GM12801 (cell line): Measurements from ENCODE around the gene C2orf92.

Experiments used
- CTCF ChIP-seq: IDR thresholded peaks from one replicate; pipeline ENCODE4 v1.5.1; 2011; ENCODE audit warnings: control low read depth; ENCODE audit not compliant: insufficient read length; ENCODE audit errors: extremely low read depth

The C2orf92 gene

GRCh38 chr2:97653874-97654273, 15.6 kb upstream of the C2orf92 start:
- TF ChIP-seq CTCF = no peak

DNA sequence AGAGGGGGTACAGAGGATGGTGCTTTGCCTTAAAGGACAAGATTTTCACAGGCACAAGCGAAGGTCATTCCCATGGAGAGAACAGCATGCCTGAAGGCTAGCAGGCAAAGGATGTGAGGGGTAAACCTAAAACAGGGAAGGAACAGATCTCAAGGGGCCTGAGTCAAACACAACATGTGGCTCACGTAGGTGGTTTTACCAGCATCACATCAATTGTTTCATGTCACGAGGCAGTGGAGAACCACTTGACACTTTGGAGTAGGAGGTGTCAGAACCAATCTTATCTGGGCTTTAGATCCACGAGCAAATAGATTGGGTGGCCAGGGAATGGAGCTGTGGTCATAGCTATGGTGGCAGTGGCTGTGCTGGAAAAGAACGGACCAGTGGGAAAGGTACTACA, 15.2 kb upstream of the C2orf92 start:
- TF ChIP-seq CTCF = no peak

- no peak for TF ChIP-seq CTCF
These were observed 14.7 kb upstream of the C2orf92 start for GRCh38 chr2:97654791-97655190.

GRCh38 chr2:97656129-97656755, 13.3 kb upstream of the C2orf92 start:
- TF ChIP-seq CTCF = no peak

DNA sequence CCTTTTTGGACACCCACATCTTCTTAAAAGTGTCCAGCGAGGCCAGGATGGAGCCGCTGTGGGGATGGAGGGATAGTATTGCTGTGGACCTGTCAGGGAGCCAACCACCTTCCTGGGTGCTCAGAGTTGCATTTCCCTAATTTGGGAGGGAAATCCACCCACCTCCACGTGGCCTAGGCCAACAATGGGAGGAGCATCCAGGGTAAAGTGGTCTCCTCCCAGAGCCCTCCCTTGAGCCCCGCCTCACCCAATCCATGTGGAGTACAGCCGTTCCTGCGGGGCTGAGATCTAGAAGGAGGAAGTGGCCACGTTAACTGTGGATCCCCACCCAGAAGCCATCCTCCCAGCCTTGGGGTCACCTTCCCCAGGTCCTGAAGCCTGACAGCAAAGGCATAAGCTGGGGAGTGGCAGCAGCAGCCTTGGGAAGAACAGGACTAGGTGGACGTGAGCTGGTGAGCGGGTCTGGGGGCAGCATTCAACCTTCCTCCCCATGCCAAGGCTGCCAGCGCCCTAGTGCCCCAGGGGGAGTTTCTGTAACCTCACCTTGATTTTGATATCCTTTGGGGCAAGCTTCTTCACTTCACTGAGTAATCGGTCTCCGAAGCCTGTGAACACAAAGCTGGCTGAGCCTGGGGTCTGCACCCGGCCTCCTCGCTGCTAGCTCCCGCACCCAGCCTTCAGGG, 12.5 kb upstream of the C2orf92 start:
- TF ChIP-seq CTCF = no peak

- TF ChIP-seq CTCF = no peak
These were observed 11.4 kb upstream of the C2orf92 start for GRCh38 chr2:97657986-97658690.

GRCh38 chr2:97658691-97659157, 10.8 kb upstream of the C2orf92 start:
- TF ChIP-seq CTCF = no peak
